GM12878 (cell line): ENCODE data around the gene NOS1AP. TPM values are rescaled to one million over a fixed set of nuclear protein-coding genes. Genes with fewer than 3 reads are reported as not detected.

Source experiments
- ATAC-seq: fragments of 200-7000 bp; cut with Tn5 transposase; 3 replicates; pipeline ENCODE4 v1.9.1; 2020; ENCODE audit warnings: mild to moderate bottlenecking, moderate library complexity
- BruUV-seq: library from RNA; stranded (reverse); fragments of 400-500 nt; replicated peaks from 2 replicates; lab custom pipeline; 2021; lab: Mats Ljungman, UMichigan
- CTCF ChIA-PET: fragments of 300-600 bp; sonication (Branson Sonifier 250); formaldehyde crosslinking; extraction: SDS; loops from one replicate; lab custom pipeline; 2021; ENCODE audit warnings: inconsistent platforms; lab: Yijun Ruan, JAX
- POLR2A ChIA-PET: fragments of 350-600 bp; formaldehyde crosslinking; extraction: SDS; loops from one replicate; lab custom pipeline; 2021; ENCODE audit warnings: inconsistent platforms; lab: Charles Lee
- RAD21 ChIA-PET: fragments of 300-600 bp; sonication (Branson Sonifier 250); formaldehyde crosslinking; loops from one replicate; lab custom pipeline; 2023; ENCODE audit warnings: antibody characterized with exemption; ENCODE audit not compliant: unreplicated experiment; lab: Charles Lee
- SMC1A ChIA-PET: fragments of 300-600 bp; sonication (Branson Sonifier 250); formaldehyde crosslinking; loops from one replicate; lab custom pipeline; 2023; ENCODE audit not compliant: unreplicated experiment, uncharacterized antibody; lab: Charles Lee
- DNase-seq: peaks from one replicate; pipeline ENCODE4 v3.0.0-alpha.2; 2011; ENCODE audit warnings: low read depth, low spot score
- FAIRE-seq: peaks from 3 replicates; lab custom pipeline; 2011; peaks lifted over from hg19 to GRCh38; lab: Jason Lieb, UNC
- H2AFZ ChIP-seq: 2 replicates; pipeline ENCODE4 v1.6.0; 2011; ENCODE audit warnings: low read depth, low read length, control low read depth; ENCODE audit not compliant: control insufficient read depth
- H3K27ac ChIP-seq: 2 replicates; pipeline ENCODE4 v1.5.1; 2011; ENCODE audit warnings: control low read depth; ENCODE audit not compliant: control insufficient read depth, insufficient read depth
- H3K27me3 ChIP-seq, 2 experiments: replicated peaks in 1 of 2; 2 replicates each; pipeline versions ENCODE4 v1.6.0 to v1.6.1; 2011; ENCODE audit warnings: low read length in 1 of 2; ENCODE audit not compliant: control insufficient read depth in 2 of 2, insufficient read depth in 2 of 2
- H3K36me3 ChIP-seq, 2 experiments: 2 replicates each; pipeline ENCODE4 v1.5.1; 2011; ENCODE audit warnings: low read length in 1 of 2; ENCODE audit not compliant: control insufficient read depth in 2 of 2, insufficient read depth in 2 of 2
- H3K4me1 ChIP-seq: 2 replicates; pipeline ENCODE4 v1.6.1; 2011; ENCODE audit warnings: mild to moderate bottlenecking, low read length, moderate library complexity, mixed read lengths; ENCODE audit not compliant: control insufficient read depth, insufficient read depth
- H3K4me2 ChIP-seq: 2 replicates; pipeline ENCODE4 v1.6.0; 2011; ENCODE audit warnings: control low read depth; ENCODE audit not compliant: control insufficient read depth, insufficient read depth
- H3K4me3 ChIP-seq: fragments of 200-600 bp; sonication (generic); 2 replicates; pipeline ENCODE4 v1.5.1; 2016
- H3K79me2 ChIP-seq: 2 replicates; pipeline ENCODE4 v1.6.0; 2011; ENCODE audit warnings: low read length; ENCODE audit not compliant: control insufficient read depth, insufficient read depth
- H3K9ac ChIP-seq: 2 replicates; pipeline ENCODE4 v1.8.0; 2011; ENCODE audit warnings: low read length, control low read depth, mixed read lengths; ENCODE audit not compliant: control insufficient read depth, insufficient read depth
- H3K9me3 ChIP-seq: replicated peaks from 3 replicates; pipeline ENCODE4 v1.5.1; 2011; ENCODE audit warnings: mild to moderate bottlenecking, low read length; ENCODE audit not compliant: control insufficient read depth, insufficient read depth
- H4K20me1 ChIP-seq: 2 replicates; pipeline ENCODE4 v1.6.0; 2011; ENCODE audit not compliant: control insufficient read depth, insufficient read depth
- BHLHE40 ChIP-seq, 2 experiments: fragments of 450-650 bp in 1 of 2; IDR thresholded peaks; 2 replicates each; pipeline ENCODE4 v1.6.1; 2011 to 2017; ENCODE audit warnings: low read depth in 2 of 2, borderline replicate concordance in 1 of 2, improper control_type of control experiment in 1 of 2, low read length in 1 of 2, mild to moderate bottlenecking in 1 of 2
- CHD1 ChIP-seq: IDR thresholded peaks from 2 replicates; pipeline ENCODE4 v1.6.1; 2012; ENCODE audit warnings: low read depth, low read length, improper control_type of control experiment
- CHD2 ChIP-seq: IDR thresholded peaks from 2 replicates; pipeline ENCODE4 v1.6.1; 2011; ENCODE audit warnings: low read depth, low read length, improper control_type of control experiment, borderline replicate concordance
- IRF4 ChIP-seq: IDR thresholded peaks from 2 replicates; pipeline ENCODE4 v1.6.1; 2011; ENCODE audit warnings: low read depth, low read length
- KAT2A ChIP-seq: conservative IDR thresholded peaks from 2 replicates; pipeline ENCODE4 v1.6.1; 2011; ENCODE audit warnings: low read depth, low read length; ENCODE audit not compliant: control insufficient read depth
- KLF5 ChIP-seq: fragments of 450-650 bp; IDR thresholded peaks from 2 replicates; pipeline ENCODE4 v1.6.1; 2014; ENCODE audit warnings: mild to moderate bottlenecking; ENCODE audit not compliant: partially characterized antibody
- MLLT1 ChIP-seq: fragments of 450-650 bp; IDR thresholded peaks from 2 replicates; pipeline ENCODE4 v1.6.1; 2016; ENCODE audit warnings: mild to moderate bottlenecking
- NBN ChIP-seq: fragments of 450-650 bp; IDR thresholded peaks from 2 replicates; pipeline ENCODE4 v1.6.1; 2016
- POLR2AphosphoS2 ChIP-seq: IDR thresholded peaks from 2 replicates; pipeline ENCODE4 v1.6.1; 2011; ENCODE audit warnings: low read depth, mild to moderate bottlenecking, low read length, improper control_type of control experiment, moderate library complexity
- PRDM15 ChIP-seq: fragments of 450-650 bp; formaldehyde crosslinking; IDR thresholded peaks from 2 replicates; pipeline ENCODE4 v1.4.0; 2020; ENCODE audit warnings: mild to moderate bottlenecking, moderate library complexity
- RAD21 ChIP-seq: IDR thresholded peaks from 2 replicates; pipeline ENCODE4 v1.6.1; 2011; ENCODE audit warnings: mild to moderate bottlenecking, low read depth, low read length, moderate library complexity; ENCODE audit not compliant: insufficient read depth
- RCOR1 ChIP-seq: conservative IDR thresholded peaks from 2 replicates; pipeline ENCODE4 v1.6.1; 2012; ENCODE audit warnings: low read depth, low read length, improper control_type of control experiment
- SPI1 ChIP-seq: IDR thresholded peaks from 2 replicates; pipeline ENCODE4 v1.6.1; 2011; ENCODE audit warnings: low read depth, mild to moderate bottlenecking, low read length, moderate library complexity, borderline replicate concordance; ENCODE audit not compliant: insufficient read depth
- SREBF1 ChIP-seq: IDR thresholded peaks from 2 replicates; pipeline ENCODE4 v1.6.1; 2012; ENCODE audit warnings: mild to moderate bottlenecking, low read length
- SRF ChIP-seq, 2 experiments: IDR thresholded peaks; 2 replicates each; pipeline ENCODE4 v1.6.1; 2011; ENCODE audit warnings: low read depth in 2 of 2, low read length in 2 of 2, mild to moderate bottlenecking in 1 of 2, moderate library complexity in 1 of 2
- SUZ12 ChIP-seq: fragments of 200-600 bp; sonication (generic); IDR thresholded peaks from one replicate; pipeline ENCODE4 v1.6.1; 2018; ENCODE audit warnings: antibody characterized with exemption, mild to moderate bottlenecking; ENCODE audit not compliant: unreplicated experiment
- TCF12 ChIP-seq: IDR thresholded peaks from 2 replicates; pipeline ENCODE4 v1.6.1; 2011; ENCODE audit warnings: low read depth, mild to moderate bottlenecking, low read length
- ZNF217 ChIP-seq: fragments of 450-650 bp; IDR thresholded peaks from 2 replicates; pipeline ENCODE4 v1.6.1; 2017; ENCODE audit warnings: antibody characterized with exemption, mild to moderate bottlenecking
- ZNF622 ChIP-seq: fragments of 450-650 bp; IDR thresholded peaks from 2 replicates; pipeline ENCODE4 v1.6.1; 2017; ENCODE audit warnings: mild to moderate bottlenecking, inconsistent platforms
- in situ Hi-C: fragments of 300-500 bp; cut with MboI; formaldehyde crosslinking; loops from 9 replicates; pipeline ENCODE4 v1.14.3; 2018; ENCODE audit warnings: mixed read lengths
- intact Hi-C: fragments of 100-400 bp; cut with micrococcal nuclease; formaldehyde crosslinking; loops from one replicate; pipeline ENCODE4 v1.14.2; 2022; ENCODE audit not compliant: unreplicated experiment
- polyA plus RNA-seq, 11 experiments: library from polyadenylated mRNA; depleted of rRNA in 4 of 11; unstranded in 6 of 11; stranded (reverse) in 5 of 11; fragments of >200 nt; fragmentation: Nextera tagmentation in 4 of 11; fragmentation: Illumina TruSeq in 1 of 11; extraction: Ambion mirVana in 4 of 11; extraction: Trizol in 1 of 11; gene quantifications; 1 replicate in 1 of 11; 2 replicates in 10 of 11; pipeline versions ENCODE4 v1.2.1 to v1.2.3, GENCODE V29; 2011 to 2016; ENCODE audit warnings: inconsistent platforms in 2 of 11, missing spikeins in 2 of 11, low read depth in 1 of 11
- total RNA-seq, 4 experiments: library from RNA; depleted of rRNA in 3 of 4; stranded (reverse); fragments of >200 nt in 3 of 4; fragmentation: Illumina TruSeq in 1 of 4; extraction: Trizol in 1 of 4; gene quantifications; 2 replicates each; pipeline versions ENCODE4 v1.2.1 to v1.2.3, GENCODE V29; 2013 to 2021

Gene NOS1AP
- total and polyA plus RNA-seq, 10 of the 15 experiments (the other 5 are each of a cell fraction or from before 2014, with no cell fraction given): 0.03 to 0.15 TPM; not detected in 8

- in situ Hi-C loops: no loop called here
- H3K9me3 ChIP-seq: no peaks in the 10 kb centered on the region
- H2AFZ ChIP-seq: no peak overlapping the region
- H3K4me2 ChIP-seq: no peak overlapping the region
- no peaks in the 10 kb centered on the region for H3K27me3 ChIP-seq
- no peaks in the 10 kb centered on the region for H3K79me2 ChIP-seq
- DNase-seq: no peak
- no peak for FAIRE-seq
- H4K20me1 ChIP-seq: no peaks in the 10 kb centered on the region
- ChIA-PET POLR2A (no interaction called here), RAD21 (no interaction called here), SMC1A (interaction anchor here (0.6 kb wide), 1 partner anchor 296 kb away, joined by 3 read pairs; no protein-coding TSS in a partner anchor), CTCF (no interaction called here)
- no peak overlapping the region for H3K9ac ChIP-seq
- no peaks in the 10 kb centered on the region for H3K4me1 ChIP-seq
- intact Hi-C loops: no loop called here
- no peak for ATAC-seq
- no peak overlapping the region for H3K27ac ChIP-seq
- H3K36me3 ChIP-seq: no peaks in the 10 kb centered on the region
- no peak overlapping the region for H3K4me3 ChIP-seq
- BruUV-seq: no TSS peak
- no peak for TF ChIP-seq SREBF1
- TF ChIP-seq SUZ12: no peak
- TF ChIP-seq KAT2A: no peak
- TF ChIP-seq KLF5: no peak
- TF ChIP-seq SRF (IDR thresholded peaks at IDR 0.05; ENCODE audit: low read depth in 2 of 2, low read length in 2 of 2): no peak
- TF ChIP-seq TCF12: no peak
- TF ChIP-seq NBN: no peak
- TF ChIP-seq POLR2AphosphoS2: no peak
- no peak for TF ChIP-seq PRDM15 (CRISPR knock-in tag)
- TF ChIP-seq CHD1: no peak
- no peak for TF ChIP-seq BHLHE40 (IDR thresholded peaks at IDR 0.05; ENCODE audit: borderline replicate concordance in 1 of 2, low read depth in 2 of 2, low read length in 1 of 2)
- no peak for TF ChIP-seq ZNF217
- no peak for TF ChIP-seq IRF4
- no peak for TF ChIP-seq MLLT1
- TF ChIP-seq RAD21: no peak
- no peak for TF ChIP-seq ZNF622
- TF ChIP-seq SPI1: no peak
- TF ChIP-seq RCOR1: no peak
- TF ChIP-seq CHD2: no peak
These were observed 154.8 kb downstream of the NOS1AP start for GRCh38 chr1:162224267-162224666.
